Esophagus muscularis mucosa (tissue), 3 donors: ENCODE data around the gene WBP11.

ENCODE experiments used
- CTCF ChIP-seq, 3 experiments: fragments of 200-600 bp in 2 of 3; fragments of 450-650 bp in 1 of 3; sonication (generic) in 2 of 3; IDR thresholded peaks; one replicate each; pipeline ENCODE4 v1.5.1; 2017 to 2019; ENCODE audit warnings: antibody characterized with exemption in 3 of 3, mild to moderate bottlenecking in 2 of 3, moderate library complexity in 1 of 3
- POLR2A ChIP-seq: fragments of 450-650 bp; IDR thresholded peaks from one replicate; pipeline ENCODE4 v1.6.1; 2017; ENCODE audit warnings: antibody characterized with exemption, moderate library complexity, mild to moderate bottlenecking, low read depth

- TF ChIP-seq CTCF (IDR thresholded peaks at IDR 0.05) (no peak), POLR2A (no peak)
These were observed 1.0 kb downstream of the WBP11 start for GRCh38 chr12:14802247-14802646.
